SU-DHL-6 (cell line): ENCODE data around the gene NEK6.

Experiments
- EZH2phosphoT487 ChIP-seq: fragments of 200-600 bp; sonication (generic), shearing (Covaris generic); conservative IDR thresholded peaks from 2 replicates; pipeline ENCODE4 v1.6.1; 2018; ENCODE audit warnings: mild to moderate bottlenecking, antibody characterized with exemption, low read length, moderate library complexity, mixed read lengths
- TF ChIP-seq, protein P1 (sequence below): fragments of 200-600 bp; sonication (generic); IDR thresholded peaks from one replicate; pipeline ENCODE4 v1.5.1; 2017; ENCODE audit warnings: antibody characterized with exemption, mild to moderate bottlenecking, low read length, moderate library complexity; ENCODE audit not compliant: insufficient read depth, poor library complexity, severe bottlenecking

DNA sequence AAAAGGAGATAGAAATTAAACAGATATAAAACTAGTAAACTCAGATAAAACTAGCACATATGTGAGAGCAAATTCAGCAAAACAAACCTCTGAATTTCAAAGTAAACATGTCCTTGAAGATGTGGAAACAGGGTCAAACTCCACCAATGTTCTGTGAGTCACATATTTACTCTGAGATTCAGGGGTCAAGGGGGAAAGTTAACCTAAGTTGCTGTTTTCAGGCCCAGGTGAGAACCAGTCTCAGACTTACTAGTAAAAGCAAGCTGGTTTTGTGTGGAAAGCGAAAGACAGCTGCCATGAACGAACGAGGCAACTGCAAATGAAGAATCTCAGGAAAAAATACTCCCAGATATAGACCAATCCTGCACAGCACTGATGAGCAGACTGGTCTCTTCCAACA is 128.5 kb downstream of the NEK6 start:
- TF ChIP-seq, protein P1, sequence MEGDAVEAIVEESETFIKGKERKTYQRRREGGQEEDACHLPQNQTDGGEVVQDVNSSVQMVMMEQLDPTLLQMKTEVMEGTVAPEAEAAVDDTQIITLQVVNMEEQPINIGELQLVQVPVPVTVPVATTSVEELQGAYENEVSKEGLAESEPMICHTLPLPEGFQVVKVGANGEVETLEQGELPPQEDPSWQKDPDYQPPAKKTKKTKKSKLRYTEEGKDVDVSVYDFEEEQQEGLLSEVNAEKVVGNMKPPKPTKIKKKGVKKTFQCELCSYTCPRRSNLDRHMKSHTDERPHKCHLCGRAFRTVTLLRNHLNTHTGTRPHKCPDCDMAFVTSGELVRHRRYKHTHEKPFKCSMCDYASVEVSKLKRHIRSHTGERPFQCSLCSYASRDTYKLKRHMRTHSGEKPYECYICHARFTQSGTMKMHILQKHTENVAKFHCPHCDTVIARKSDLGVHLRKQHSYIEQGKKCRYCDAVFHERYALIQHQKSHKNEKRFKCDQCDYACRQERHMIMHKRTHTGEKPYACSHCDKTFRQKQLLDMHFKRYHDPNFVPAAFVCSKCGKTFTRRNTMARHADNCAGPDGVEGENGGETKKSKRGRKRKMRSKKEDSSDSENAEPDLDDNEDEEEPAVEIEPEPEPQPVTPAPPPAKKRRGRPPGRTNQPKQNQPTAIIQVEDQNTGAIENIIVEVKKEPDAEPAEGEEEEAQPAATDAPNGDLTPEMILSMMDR, result no peak
- no peak for TF ChIP-seq EZH2phosphoT487
